ACC112 (cell line): ENCODE data around the gene AGMAT.
"Not testable (repeated sequence)": the region's sequence is repeated elsewhere in the genome, so short reads cannot be mapped to it uniquely, and the experiment has no call there.

ENCODE experiments used
- H2AFZ ChIP-seq: fragments of 200-600 bp; sonication (generic); one replicate; pipeline ENCODE4 v1.6.0; 2017; ENCODE audit warnings: antibody characterized with exemption, low read length; ENCODE audit not compliant: unreplicated experiment
- H3K27ac ChIP-seq: fragments of 200-600 bp; sonication (generic); 2 replicates; pipeline ENCODE4 v1.5.1; 2014; ENCODE audit warnings: low read depth, mild to moderate bottlenecking, antibody characterized with exemption, low read length, moderate library complexity
- H3K27me3 ChIP-seq: fragments of 200-600 bp; sonication (generic); 2 replicates; pipeline ENCODE4 v1.6.1; 2014; ENCODE audit warnings: mild to moderate bottlenecking, antibody characterized with exemption, low read length, moderate library complexity, mixed read lengths; ENCODE audit not compliant: insufficient read depth
- H3K36me3 ChIP-seq: fragments of 200-600 bp; sonication (generic); 2 replicates; pipeline ENCODE4 v1.6.1; 2016; ENCODE audit warnings: mild to moderate bottlenecking, antibody characterized with exemption, low read length, moderate library complexity, mixed read lengths; ENCODE audit not compliant: insufficient read depth
- H3K4me1 ChIP-seq: fragments of 200-600 bp; sonication (generic); one replicate; pipeline ENCODE4 v1.6.1; 2016; ENCODE audit warnings: low read length, mixed read lengths; ENCODE audit not compliant: insufficient read depth, unreplicated experiment, control insufficient read depth
- H3K4me3 ChIP-seq: fragments of 200-600 bp; sonication (generic); 2 replicates; pipeline ENCODE4 v1.5.1; 2014; ENCODE audit warnings: mild to moderate bottlenecking, low read depth, low read length
- H3K79me2 ChIP-seq: fragments of 200-600 bp; sonication (generic); one replicate; pipeline ENCODE4 v1.6.0; 2016; ENCODE audit warnings: low read length; ENCODE audit not compliant: control insufficient read depth, unreplicated experiment, insufficient read depth

Gene AGMAT

GRCh38 chr1:15609631-15610030 lies 24.8 kb upstream of the AGMAT start:
- Histone ChIP-seq H3K4me1 (no peaks in the 10 kb centered on the region), H3K79me2 (no peaks in the 10 kb centered on the region), H3K27me3 (no peaks in the 10 kb centered on the region), H2AFZ (no peak overlapping the region), H3K4me3 (no peak overlapping the region), H3K27ac (no peak overlapping the region), H3K36me3 (no peaks in the 10 kb centered on the region)

- no peaks in the 10 kb centered on the region for H3K36me3 ChIP-seq
- H3K27me3 ChIP-seq: no peaks in the 10 kb centered on the region
- peaks cover 12% of the 10 kb centered on the region for H3K4me1 ChIP-seq
- no peak overlapping the region for H3K27ac ChIP-seq
- no peak overlapping the region for H2AFZ ChIP-seq
- H3K4me3 ChIP-seq: no peak overlapping the region
- H3K79me2 ChIP-seq: no peaks in the 10 kb centered on the region
Observed at GRCh38 chr1:15605398-15606383, 20.8 kb upstream of the AGMAT start.

GRCh38 chr1:15604400-15604799 lies 19.5 kb upstream of the AGMAT start:
- not testable (repeated sequence) for H3K36me3 ChIP-seq, H3K79me2 ChIP-seq, H3K27me3 ChIP-seq, H3K4me3 ChIP-seq, H3K27ac ChIP-seq, H2AFZ ChIP-seq
- H3K4me1 ChIP-seq: peaks cover 12% of the 10 kb centered on the region

GRCh38 chr1:15603966-15604282 lies 19.1 kb upstream of the AGMAT start:
- not testable (repeated sequence) for H3K79me2 ChIP-seq, H3K27me3 ChIP-seq, H3K36me3 ChIP-seq
- peaks cover 12% of the 10 kb centered on the region for H3K4me1 ChIP-seq
- H2AFZ ChIP-seq: peak overlapping the region; percentile 99
- peak overlapping the region; percentile 94 for H3K4me3 ChIP-seq
- peak overlapping the region; percentile 38 for H3K27ac ChIP-seq

GRCh38 chr1:15603050-15603965 lies 18.5 kb upstream of the AGMAT start:
- H3K27ac ChIP-seq: peak overlapping the region; percentile 64

GRCh38 chr1:15598436-15598835 lies 13.6 kb upstream of the AGMAT start:
- Histone ChIP-seq H3K27ac (no peak overlapping the region), H2AFZ (no peak overlapping the region), H3K79me2 (no peaks in the 10 kb centered on the region), H3K4me3 (no peak overlapping the region), H3K4me1 (peaks cover 12% of the 10 kb centered on the region), H3K36me3 (no peaks in the 10 kb centered on the region), H3K27me3 (peaks cover 9% of the 10 kb centered on the region; the same call in 1 of the 2 replicates)

More at GRCh38 chr1:15603050-15603965, 18.5 kb upstream of the AGMAT start:
- Histone ChIP-seq H3K36me3 (no peaks in the 10 kb centered on the region), H3K27me3 (peaks cover 4% of the 10 kb centered on the region; the same call in 1 of the 2 replicates), H3K4me3 (peak overlapping the region; percentile 94), H3K4me1 (peaks cover 12% of the 10 kb centered on the region), H2AFZ (peak overlapping the region; percentile 99), H3K79me2 (no peaks in the 10 kb centered on the region)

- no peak overlapping the region for H3K4me3 ChIP-seq
- no peak overlapping the region for H3K27ac ChIP-seq
- H2AFZ ChIP-seq: no peak overlapping the region
- peaks cover 9% of the 10 kb centered on the region; the same call in 1 of the 2 replicates for H3K27me3 ChIP-seq
- no peaks in the 10 kb centered on the region for H3K4me1 ChIP-seq
- no peaks in the 10 kb centered on the region for H3K79me2 ChIP-seq
- H3K36me3 ChIP-seq: no peaks in the 10 kb centered on the region
Observed at GRCh38 chr1:15595809-15596617, 11.2 kb upstream of the AGMAT start.

- Histone ChIP-seq H2AFZ (no peak overlapping the region), H3K36me3 (no peaks in the 10 kb centered on the region), H3K79me2 (no peaks in the 10 kb centered on the region), H3K27ac (no peak overlapping the region), H3K4me1 (no peaks in the 10 kb centered on the region), H3K27me3 (peaks cover 4% of the 10 kb centered on the region; the same call in 1 of the 2 replicates), H3K4me3 (no peak overlapping the region)
Observed at GRCh38 chr1:15592285-15592684, 7.4 kb upstream of the AGMAT start.

- no peaks in the 10 kb centered on the region for H3K79me2 ChIP-seq
- H2AFZ ChIP-seq: no peak overlapping the region
- H3K36me3 ChIP-seq: no peaks in the 10 kb centered on the region
- no peaks in the 10 kb centered on the region for H3K27me3 ChIP-seq
- H3K27ac ChIP-seq: no peak overlapping the region
- peaks cover 3% of the 10 kb centered on the region for H3K4me1 ChIP-seq
- H3K4me3 ChIP-seq: no peak overlapping the region
Observed at GRCh38 chr1:15583016-15583706, 1.7 kb downstream of the AGMAT start.

GRCh38 chr1:15579683-15580047 lies 5.2 kb downstream of the AGMAT start:
- no peaks in the 10 kb centered on the region for H3K27me3 ChIP-seq
- H3K36me3 ChIP-seq: no peaks in the 10 kb centered on the region
- H3K27ac ChIP-seq: no peak overlapping the region
- no peak overlapping the region for H2AFZ ChIP-seq
- H3K79me2 ChIP-seq: no peaks in the 10 kb centered on the region
- H3K4me1 ChIP-seq: peaks cover 3% of the 10 kb centered on the region
- no peak overlapping the region for H3K4me3 ChIP-seq
